SU-DHL-6 (cell line): Measurements from ENCODE around the gene NAV2.

Experiments
- H2AFZ ChIP-seq: fragments of 200-600 bp; sonication (generic); 2 replicates; pipeline ENCODE4 v1.6.1; 2014; ENCODE audit warnings: low read depth, mild to moderate bottlenecking, moderate library complexity, mixed read lengths, antibody characterized with exemption, low read length; ENCODE audit not compliant: severe bottlenecking
- H3F3A ChIP-seq: fragments of 200-600 bp; shearing (Covaris generic); 2 replicates; pipeline ENCODE4 v1.6.0; 2016; ENCODE audit warnings: antibody characterized with exemption, mild to moderate bottlenecking; ENCODE audit not compliant: insufficient read depth
- H3K27ac ChIP-seq: fragments of 200-600 bp; sonication (generic); 2 replicates; pipeline ENCODE4 v1.5.1; 2016; ENCODE audit warnings: low read depth, mild to moderate bottlenecking, low read length, moderate library complexity, mixed read lengths
- H3K27me3 ChIP-seq: fragments of 200-600 bp; sonication (generic), shearing (Covaris generic); 2 replicates; pipeline ENCODE4 v1.6.0; 2014; ENCODE audit warnings: mild to moderate bottlenecking, low read length
- H3K36me3 ChIP-seq: fragments of 200-600 bp; sonication (generic); 2 replicates; pipeline ENCODE4 v1.6.1; 2014; ENCODE audit warnings: mild to moderate bottlenecking, low read length, mixed read lengths
- H3K4me2 ChIP-seq: fragments of 300-600, 200-600 bp; shearing (Covaris generic), sonication (generic); 2 replicates; pipeline ENCODE4 v1.6.0; 2014; ENCODE audit warnings: low read length, low read depth, mild to moderate bottlenecking; ENCODE audit not compliant: poor library complexity, severe bottlenecking
- H3K4me3 ChIP-seq: fragments of 200-600 bp; sonication (generic); 2 replicates; pipeline ENCODE4 v1.5.1; 2014; ENCODE audit warnings: antibody characterized with exemption, low read length, mild to moderate bottlenecking, mixed read lengths; ENCODE audit not compliant: insufficient read depth, poor library complexity, severe bottlenecking
- H3K79me2 ChIP-seq: fragments of 200-600 bp; sonication (generic); 2 replicates; pipeline ENCODE4 v1.6.1; 2014; ENCODE audit warnings: mild to moderate bottlenecking, low read length, moderate library complexity; ENCODE audit not compliant: insufficient read depth
- H3K9ac ChIP-seq: fragments of 200-600 bp; sonication (generic); 2 replicates; pipeline ENCODE4 v1.7.0; 2014; ENCODE audit warnings: mild to moderate bottlenecking, low read length
- H3K9me2 ChIP-seq: fragments of 200-600 bp; sonication (generic); replicated peaks from 2 replicates; pipeline ENCODE4 v1.6.1; 2014; ENCODE audit warnings: low read length; ENCODE audit not compliant: insufficient read depth
- H3K9me3 ChIP-seq: fragments of 200-600 bp; sonication (generic); 2 replicates; pipeline ENCODE4 v1.6.1; 2014; ENCODE audit warnings: low read length, mixed read lengths; ENCODE audit not compliant: insufficient read depth
- H4K20me1 ChIP-seq: fragments of 200-600 bp; sonication (generic); 2 replicates; pipeline ENCODE4 v1.6.1; 2014; ENCODE audit warnings: low read depth, mild to moderate bottlenecking, antibody characterized with exemption, low read length, moderate library complexity, mixed read lengths
- CTCF ChIP-seq: fragments of 200-600 bp; sonication (generic); IDR thresholded peaks from one replicate; pipeline ENCODE4 v1.5.1; 2017; ENCODE audit warnings: antibody characterized with exemption, mild to moderate bottlenecking, low read length, moderate library complexity; ENCODE audit not compliant: insufficient read depth, poor library complexity, severe bottlenecking
- EZH2phosphoT487 ChIP-seq: fragments of 200-600 bp; sonication (generic), shearing (Covaris generic); conservative IDR thresholded peaks from 2 replicates; pipeline ENCODE4 v1.6.1; 2018; ENCODE audit warnings: mild to moderate bottlenecking, antibody characterized with exemption, low read length, moderate library complexity, mixed read lengths

NAV2 gene

DNA sequence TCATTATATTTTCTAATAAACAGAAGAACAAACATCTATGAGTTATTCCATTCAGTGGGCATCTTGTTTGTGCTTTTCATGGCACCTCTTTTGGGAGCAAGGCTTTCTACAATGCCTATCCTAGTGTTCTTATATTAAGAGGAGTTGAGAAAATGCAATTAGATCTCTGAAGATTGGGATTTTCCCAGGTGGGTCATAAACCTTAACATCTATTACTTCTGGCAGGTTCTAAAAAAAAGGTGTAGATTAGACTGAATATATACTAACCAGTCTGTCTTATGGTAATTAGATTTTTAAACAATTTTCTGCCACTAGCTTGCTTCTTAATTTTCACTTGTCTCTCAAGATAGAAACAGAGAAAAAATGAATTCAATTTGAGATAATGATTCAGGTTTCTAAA, 128.3 kb downstream of the NAV2 start:
- 0 out of 2 replicates have a peak, but pooled peaks cover 3% of the 10 kb centered on the region for H3K27me3 ChIP-seq
- H3K4me2 ChIP-seq, result no peak overlapping the region
- no peaks in the 10 kb centered on the region for H3K9me3 ChIP-seq
- no peaks in the 10 kb centered on the region for H3K36me3 ChIP-seq
- H2AFZ ChIP-seq, result no peak overlapping the region
- H4K20me1 ChIP-seq, result no peaks in the 10 kb centered on the region
- H3K79me2 ChIP-seq, result no peaks in the 10 kb centered on the region
- no peak overlapping the region for H3K4me3 ChIP-seq
- no peak overlapping the region for H3K27ac ChIP-seq
- no peaks in the 10 kb centered on the region for H3K9me2 ChIP-seq
- no peak for TF ChIP-seq EZH2phosphoT487
- TF ChIP-seq CTCF, result no peak
- H3K9ac ChIP-seq, result no peak overlapping the region
- H3F3A ChIP-seq, result no peaks in the 10 kb centered on the region

DNA sequence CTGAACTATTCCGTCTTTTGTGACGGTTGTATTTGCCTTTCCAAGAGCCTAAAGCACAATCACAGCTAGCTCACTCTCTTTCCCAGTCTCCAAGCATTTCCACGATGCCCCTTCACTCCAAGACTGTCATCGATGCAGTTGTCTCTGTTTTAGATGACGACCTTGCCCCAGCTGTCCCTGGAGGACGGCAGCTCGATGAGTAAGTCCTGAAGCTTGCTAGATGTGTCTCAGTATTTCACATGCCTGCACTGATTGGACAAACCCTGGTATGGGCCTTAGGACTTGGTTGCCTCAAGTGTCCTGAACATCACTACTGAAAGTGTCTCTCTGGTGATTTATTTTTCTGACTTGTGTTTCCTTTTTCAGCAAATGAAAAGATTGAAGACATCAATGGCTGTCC, 129.9 kb downstream of the NAV2 start:
- no peak overlapping the region for H3K4me3 ChIP-seq
- H3K79me2 ChIP-seq, result no peaks in the 10 kb centered on the region
- H3K4me2 ChIP-seq, result no peak overlapping the region
- no peak overlapping the region for H3K27ac ChIP-seq
- H2AFZ ChIP-seq, result no peak overlapping the region
- H3K9ac ChIP-seq, result no peak overlapping the region
- 0 out of 2 replicates have a peak, but pooled peaks cover 3% of the 10 kb centered on the region for H3K27me3 ChIP-seq
- no peaks in the 10 kb centered on the region for H3K9me2 ChIP-seq
- no peaks in the 10 kb centered on the region for H3K36me3 ChIP-seq
- TF ChIP-seq CTCF, result no peak
- TF ChIP-seq EZH2phosphoT487, result no peak
- no peaks in the 10 kb centered on the region for H3F3A ChIP-seq
- H3K9me3 ChIP-seq, result no peaks in the 10 kb centered on the region
- H4K20me1 ChIP-seq, result no peaks in the 10 kb centered on the region

GRCh38 chr11:19843079-19843478, 130.4 kb downstream of the NAV2 start:
- H3K4me3 ChIP-seq, result no peak overlapping the region
- H3K27me3 ChIP-seq, result no peaks in the 10 kb centered on the region
- H3F3A ChIP-seq, result no peaks in the 10 kb centered on the region
- no peak overlapping the region for H3K27ac ChIP-seq
- no peak overlapping the region for H2AFZ ChIP-seq
- H3K9ac ChIP-seq, result no peak overlapping the region
- H3K36me3 ChIP-seq, result no peaks in the 10 kb centered on the region
- TF ChIP-seq EZH2phosphoT487, result no peak
- no peak for TF ChIP-seq CTCF
- no peaks in the 10 kb centered on the region for H3K9me2 ChIP-seq
- H4K20me1 ChIP-seq, result no peaks in the 10 kb centered on the region
- no peak overlapping the region for H3K4me2 ChIP-seq
- no peaks in the 10 kb centered on the region for H3K79me2 ChIP-seq
- no peaks in the 10 kb centered on the region for H3K9me3 ChIP-seq
